GM21528 (cell line): Measurements from ENCODE around the gene KMT2D.

Source experiments
- ATAC-seq: cut with Tn5 transposase; IDR thresholded peaks from one replicate; pipeline ENCODE4 v1.9.1; 2021; ENCODE audit warnings: mild to moderate bottlenecking, moderate library complexity; ENCODE audit not compliant: unreplicated experiment, low FRiP score

Gene KMT2D

GRCh38 chr12:49021292-49021915 is 39.2 kb downstream of the KMT2D start:
- no peak for ATAC-seq

- ATAC-seq: no peak
Measured at GRCh38 chr12:49020441-49020840, 40.2 kb downstream of the KMT2D start.

- ATAC-seq: no peak
Measured at GRCh38 chr12:49019443-49020324, 40.9 kb downstream of the KMT2D start.

- ATAC-seq: no peak
Measured at GRCh38 chr12:49019120-49019430, 41.5 kb downstream of the KMT2D start.

GRCh38 chr12:49018261-49019119 is 42.1 kb downstream of the KMT2D start, which contains the start of gene PRKAG1:
PRKAG1 (minus strand) TSS chr12:49018776; CDS start chr12:49018740, 36 bp downstream.
- peak; percentile 86 for ATAC-seq

- ATAC-seq: peak; percentile 12
Measured at GRCh38 chr12:49017891-49018260, 42.7 kb downstream of the KMT2D start.

GRCh38 chr12:49015196-49015595 is 45.4 kb downstream of the KMT2D start:
- ATAC-seq: no peak

GRCh38 chr12:49014547-49014946 is 46.0 kb downstream of the KMT2D start:
- ATAC-seq: no peak

GRCh38 chr12:49013428-49013827 is 47.2 kb downstream of the KMT2D start:
- no peak for ATAC-seq

- ATAC-seq: no peak
Measured at GRCh38 chr12:49012739-49013138, 47.9 kb downstream of the KMT2D start.
